NOMO-1 treated with dmso at 0.1 percent for 144 hours (cell line): ENCODE results near the gene SRGAP2.
"Not testable (repeated sequence)": the region's sequence is repeated elsewhere in the genome, so short reads cannot be mapped to it uniquely, and the experiment has no call there.

Experiments
- DNase-seq: peaks from one replicate; lab custom pipeline; 2025; ENCODE audit not compliant: unreplicated experiment; lab: John Stamatoyannopoulos, UW

SRGAP2 gene

GRCh38 chr1:206203364-206204158 is at the start of gene SRGAP2:
TSS of gene SRGAP2 (plus strand) at chr1:206203541. CDS start at chr1:206205971, 2,430 bp downstream.
- not testable (repeated sequence) for DNase-seq

GRCh38 chr1:206167350-206168029 is 35.9 kb upstream of the SRGAP2 start:
- not testable (repeated sequence) for DNase-seq

- not testable (repeated sequence) for DNase-seq
Observed at GRCh38 chr1:206169794-206170193, 33.5 kb upstream of the SRGAP2 start.

- not testable (repeated sequence) for DNase-seq
Observed at GRCh38 chr1:206173110-206173719, 30.1 kb upstream of the SRGAP2 start.

- not testable (repeated sequence) for DNase-seq
Observed at GRCh38 chr1:206174182-206174868, 29.0 kb upstream of the SRGAP2 start.

GRCh38 chr1:206175459-206176113 is 27.8 kb upstream of the SRGAP2 start:
- DNase-seq = peak; percentile 44

GRCh38 chr1:206176114-206176502 is 27.2 kb upstream of the SRGAP2 start:
- DNase-seq = not testable (repeated sequence)

GRCh38 chr1:206178061-206178989 is 25.0 kb upstream of the SRGAP2 start:
- DNase-seq = peak; percentile 59

GRCh38 chr1:206179666-206180065 is 23.7 kb upstream of the SRGAP2 start:
- not testable (repeated sequence) for DNase-seq

GRCh38 chr1:206182368-206183317 is 20.7 kb upstream of the SRGAP2 start:
- not testable (repeated sequence) for DNase-seq

GRCh38 chr1:206183788-206184187 is 19.6 kb upstream of the SRGAP2 start:
- not testable (repeated sequence) for DNase-seq

- not testable (repeated sequence) for DNase-seq
Observed at GRCh38 chr1:206185778-206186177, 17.6 kb upstream of the SRGAP2 start.

- DNase-seq = not testable (repeated sequence)
Observed at GRCh38 chr1:206186826-206187225, 16.5 kb upstream of the SRGAP2 start.

- not testable (repeated sequence) for DNase-seq
Observed at GRCh38 chr1:206195182-206195581, 8.2 kb upstream of the SRGAP2 start.

GRCh38 chr1:206196748-206197424 is 6.5 kb upstream of the SRGAP2 start:
- DNase-seq = not testable (repeated sequence)

- peak; percentile 99 for DNase-seq
Observed at GRCh38 chr1:206202789-206203363, 465 bp upstream of the SRGAP2 start, which contains the start of gene FAM72A. TSS of gene FAM72A (minus strand) at chr1:206202839. CDS start at chr1:206202025, 814 bp downstream.

- not testable (repeated sequence) for DNase-seq
Observed at GRCh38 chr1:206204159-206204511, 794 bp downstream of the SRGAP2 start.
